ENCODE results near the gene EN1. TPM values are rescaled to one million over a fixed set of nuclear protein-coding genes. Genes with fewer than 3 reads are reported as not detected.

The EN1 gene
- polyA plus RNA-seq, 1 donor, result not detected

DNA sequence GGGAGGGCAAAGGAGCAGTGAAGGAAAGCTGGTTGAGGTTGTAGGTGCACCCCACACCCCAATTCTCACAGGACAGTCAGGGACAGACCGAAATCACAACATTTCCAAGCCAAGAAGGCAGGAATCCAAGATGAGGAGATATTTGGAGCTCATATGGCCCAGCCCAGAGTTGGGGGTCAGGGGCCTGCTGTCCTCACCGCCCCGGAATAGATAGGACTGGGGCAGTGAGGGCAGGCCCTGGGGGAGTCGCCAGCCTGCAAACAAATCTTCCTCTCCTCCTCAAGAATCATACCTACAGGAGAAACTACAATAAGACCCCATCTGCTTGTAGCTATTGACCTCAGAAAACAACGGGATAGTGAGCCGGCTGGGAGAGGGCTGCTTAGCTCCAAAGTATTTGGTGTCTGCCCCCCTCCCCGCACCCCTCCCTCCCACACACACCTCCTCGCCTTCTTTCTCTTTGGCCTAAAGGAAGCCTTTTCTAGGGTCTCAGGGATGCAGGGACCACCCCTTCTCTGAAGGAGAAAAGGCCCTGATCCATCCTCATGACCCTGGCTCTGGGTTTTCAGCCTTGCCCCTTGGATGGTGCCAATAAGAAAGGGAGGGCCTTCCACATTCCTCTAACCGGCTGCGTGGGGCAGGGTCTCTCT, 3.8 kb downstream of the EN1 start:
- no peak for DNase-seq

DNA sequence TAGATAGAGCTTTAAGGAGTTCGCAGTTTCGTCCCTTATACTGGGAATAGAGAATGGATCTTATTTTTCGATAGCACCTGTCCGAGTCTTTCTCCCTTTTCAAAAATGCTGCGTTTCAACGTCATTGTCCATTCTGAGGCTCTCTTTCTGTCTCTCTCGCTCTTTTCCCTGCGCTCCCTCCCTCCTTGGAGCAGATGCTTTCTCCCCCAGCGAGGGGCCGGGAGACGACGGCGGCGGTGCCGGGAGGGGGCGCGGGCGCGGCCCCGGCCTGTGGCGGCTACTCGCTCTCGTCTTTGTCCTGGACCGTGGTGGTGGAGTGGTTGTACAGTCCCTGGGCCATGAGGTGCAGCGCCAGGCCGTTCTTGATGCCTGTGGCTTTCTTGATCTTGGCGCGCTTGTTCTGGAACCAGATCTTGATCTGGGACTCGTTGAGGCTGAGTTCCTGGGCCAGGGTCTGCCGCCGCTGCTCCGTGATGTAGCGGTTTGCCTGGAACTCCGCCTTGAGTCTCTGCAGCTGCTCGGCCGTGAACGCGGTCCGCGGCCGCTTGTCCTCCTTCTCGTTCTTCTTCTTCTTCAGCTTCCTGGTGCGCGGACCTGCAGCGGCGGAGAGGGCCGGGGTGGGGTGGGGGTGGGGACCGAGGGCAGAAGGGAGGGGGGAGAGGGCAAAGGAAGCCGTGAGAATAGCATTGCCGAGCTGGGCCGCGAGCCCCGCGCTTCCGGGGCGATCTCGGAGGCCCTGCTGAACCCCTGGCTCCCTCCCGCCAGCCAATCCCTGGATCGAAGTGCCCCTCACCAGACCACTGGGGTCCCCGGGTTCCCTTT, 4.6 kb downstream of the EN1 start:
- no peak for DNase-seq

DNA sequence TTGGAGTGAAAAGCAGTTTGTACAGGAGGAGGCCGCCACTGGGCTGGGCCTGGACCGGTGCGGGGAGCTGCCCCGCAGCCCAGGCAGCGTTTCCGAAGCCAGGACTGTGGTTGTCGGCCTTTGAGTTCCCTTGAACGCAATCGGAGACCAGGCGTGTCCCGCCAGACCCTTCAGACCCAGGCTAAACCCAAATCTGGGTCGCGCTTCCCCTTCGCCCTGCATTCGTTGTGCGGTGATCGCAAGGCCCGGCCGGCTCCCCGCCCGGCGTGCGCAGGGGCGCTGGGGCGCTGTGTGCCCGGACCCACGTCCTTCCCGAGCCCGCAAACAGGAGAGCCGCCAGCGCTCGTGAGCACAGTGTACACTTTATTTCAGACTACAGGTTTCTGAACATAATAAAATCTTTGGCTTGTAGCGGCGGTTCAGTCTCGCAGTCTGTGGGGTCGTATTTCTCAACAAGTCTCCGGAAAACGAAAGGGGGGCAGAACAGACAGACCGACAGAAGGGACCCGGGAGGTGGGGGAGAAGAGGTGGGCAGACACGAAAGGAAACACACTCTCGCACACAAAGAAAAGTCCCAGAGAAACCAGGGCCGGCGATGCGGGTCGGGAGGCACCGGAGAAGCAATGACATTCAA, 5.5 kb downstream of the EN1 start:
- no peak for DNase-seq

- no peak for DNase-seq
These were observed 6.0 kb downstream of the EN1 start for GRCh38 chr2:118841450-118841827.

DNA sequence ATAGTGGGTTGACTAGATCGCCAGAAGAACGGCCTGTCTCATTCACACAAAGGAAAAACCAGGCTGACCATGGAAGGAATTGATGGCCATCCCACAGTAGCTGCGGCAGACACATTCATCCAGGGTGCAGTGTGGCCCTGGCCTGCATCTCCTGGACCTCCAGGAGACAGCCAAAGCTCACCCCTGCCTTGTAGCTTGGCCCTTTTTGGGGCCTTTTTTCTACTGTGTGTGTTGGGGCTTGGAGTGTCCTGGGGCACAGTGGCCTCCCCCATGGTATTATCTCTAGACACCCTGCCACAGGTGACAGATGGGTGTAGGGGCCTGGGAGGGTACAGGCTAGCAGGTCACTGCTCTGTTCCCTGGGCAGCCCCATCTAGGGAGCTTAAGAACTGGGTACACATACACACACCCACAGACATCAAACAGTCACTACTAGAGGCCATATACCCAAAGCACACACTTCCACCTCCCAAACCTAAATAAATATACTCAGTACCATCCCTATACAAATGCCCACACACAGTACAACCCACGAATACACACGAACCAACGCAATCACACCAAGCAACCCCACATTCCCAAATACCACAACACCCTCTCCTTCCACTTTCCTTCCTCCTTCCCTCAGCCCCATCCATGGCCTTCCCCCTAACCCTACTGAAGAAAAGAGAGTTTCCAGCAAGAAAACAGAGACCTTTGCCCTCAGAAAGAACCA, 8.6 kb downstream of the EN1 start:
- no peak for DNase-seq

DNA sequence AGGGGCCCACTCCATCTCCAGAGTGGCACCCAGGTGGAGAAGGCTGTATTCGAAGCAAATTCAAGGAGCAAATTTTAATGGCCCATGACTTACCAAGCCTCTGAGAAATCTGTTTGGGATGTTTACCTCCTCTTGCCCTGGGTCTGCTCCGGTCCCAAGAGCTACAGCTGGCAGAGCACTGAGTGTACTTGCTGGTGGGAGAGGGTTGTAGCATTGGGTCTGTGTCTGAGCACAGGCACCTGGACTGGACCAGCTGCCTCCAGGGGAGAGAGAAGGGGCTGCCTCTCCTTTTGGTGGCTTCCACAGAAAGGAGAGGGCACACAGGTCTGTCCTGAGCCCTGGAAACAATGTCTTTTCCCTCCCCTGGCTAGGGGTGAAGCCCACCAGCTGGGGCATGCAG, 9.8 kb downstream of the EN1 start:
- DNase-seq, result no peak

- DNase-seq, result no peak
These were observed 10.4 kb downstream of the EN1 start for GRCh38 chr2:118837067-118837466.

GRCh38 chr2:118836411-118836930, 11.0 kb downstream of the EN1 start:
- no peak for DNase-seq

GRCh38 chr2:118835746-118836410, 11.6 kb downstream of the EN1 start:
- DNase-seq, result no peak

- no peak for DNase-seq
These were observed 12.3 kb downstream of the EN1 start for GRCh38 chr2:118834901-118835745.

GRCh38 chr2:118834440-118834810, 13.0 kb downstream of the EN1 start:
- no peak for DNase-seq

GRCh38 chr2:118833716-118834439, 13.6 kb downstream of the EN1 start:
- no peak for DNase-seq

GRCh38 chr2:118832791-118833715, 14.4 kb downstream of the EN1 start:
- DNase-seq, result no peak

DNA sequence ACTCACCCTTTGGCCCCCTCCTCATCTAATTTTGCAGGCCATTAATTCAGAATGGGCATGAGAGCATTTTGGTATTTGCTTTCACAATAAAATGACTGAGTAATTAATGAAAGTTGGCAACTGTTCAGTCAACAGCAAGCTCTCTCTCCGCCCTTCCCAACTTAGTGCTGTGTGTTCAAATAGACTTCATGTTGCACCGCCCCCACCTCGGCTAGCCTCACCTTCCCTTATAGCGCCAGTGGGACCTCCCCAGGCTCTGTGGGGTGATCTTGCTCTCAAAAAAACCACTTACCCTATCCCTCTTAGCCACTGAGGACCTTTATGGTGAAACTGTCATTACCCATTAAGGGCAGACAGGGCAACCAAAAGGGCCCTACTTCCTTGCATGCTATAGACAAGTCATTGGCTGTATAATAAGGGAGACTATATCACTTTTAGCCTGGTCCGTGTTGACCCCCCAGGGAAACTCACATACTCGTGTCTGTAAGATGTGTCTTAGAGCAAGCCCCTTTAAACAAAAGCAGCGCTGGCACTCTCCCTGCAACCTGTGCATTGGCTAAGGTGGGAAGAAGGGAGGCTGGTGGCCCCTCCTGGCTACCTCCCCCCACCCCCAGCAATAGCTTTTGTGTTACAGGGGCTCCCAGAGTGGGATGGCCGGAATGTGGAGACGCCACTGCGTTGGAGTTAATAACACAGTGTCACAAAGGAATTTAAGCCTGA, 15.2 kb downstream of the EN1 start:
- DNase-seq, result no peak

DNA sequence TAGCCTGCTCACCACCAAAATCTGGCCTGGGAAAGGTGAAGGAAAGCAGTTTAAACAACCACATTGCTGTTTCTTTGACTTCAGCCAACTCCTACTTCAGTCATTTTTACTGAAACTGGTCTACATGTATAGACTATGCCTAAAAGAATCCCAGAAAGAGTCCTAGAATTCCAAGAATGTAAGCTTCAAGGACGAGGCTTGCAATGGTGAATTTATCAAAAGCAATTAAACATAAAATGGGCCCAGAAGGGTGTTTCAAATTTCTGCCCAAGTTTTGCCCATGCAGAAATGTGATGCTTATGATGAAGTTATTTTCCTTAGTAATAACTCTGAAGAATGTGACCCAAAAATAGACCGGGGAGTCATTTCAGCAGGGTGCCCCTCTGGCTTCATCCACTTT, 16.6 kb downstream of the EN1 start:
- no peak for DNase-seq

- DNase-seq, result no peak
These were observed 17.3 kb downstream of the EN1 start for GRCh38 chr2:118830118-118830517.

DNA sequence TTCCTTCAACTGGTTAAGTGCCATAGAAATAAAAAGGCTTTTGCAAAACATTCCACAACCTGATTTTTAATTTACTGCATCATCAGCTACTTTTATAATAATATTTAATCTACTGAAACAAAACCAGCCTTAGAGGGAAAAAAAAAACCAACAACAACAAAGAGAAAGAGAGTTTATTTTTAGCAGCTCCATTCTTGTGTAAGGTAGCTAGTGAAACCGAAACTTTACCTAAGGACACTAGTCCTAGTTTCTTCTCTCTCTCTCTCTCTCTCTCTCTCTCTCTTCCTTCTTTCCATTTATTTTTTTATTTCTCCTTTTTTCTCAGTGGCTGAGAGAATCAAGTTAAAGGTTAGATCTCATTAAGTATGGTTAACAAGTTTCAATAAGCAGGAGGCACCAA, 21.4 kb downstream of the EN1 start:
- no peak for DNase-seq

DNA sequence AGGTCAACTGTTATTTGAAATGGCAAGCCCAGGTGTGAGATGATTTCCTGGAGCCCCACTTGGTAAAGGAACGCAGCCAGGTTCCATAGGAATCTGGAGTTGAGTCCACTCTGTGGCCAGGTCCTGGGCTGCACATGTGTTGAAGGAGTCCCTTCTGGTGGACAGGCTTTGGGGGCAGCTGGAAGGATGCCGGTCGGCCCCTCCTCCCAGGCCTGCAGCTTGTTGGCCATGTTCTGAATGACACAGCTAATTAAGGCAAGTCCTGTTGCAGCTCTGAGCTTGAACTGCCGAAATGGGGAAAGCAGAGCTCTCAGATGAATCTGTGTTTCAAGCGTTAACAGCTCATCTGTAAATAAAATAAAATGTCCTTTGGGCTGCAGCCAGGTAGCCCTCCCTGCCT, 23.8 kb downstream of the EN1 start:
- DNase-seq, result no peak

Measured in left kidney (tissue), 2 donors.